ENCODE data around the gene HELZ. TPM values are rescaled to one million over a fixed set of nuclear protein-coding genes. Genes with fewer than 3 reads are reported as not detected.

The HELZ gene
- total and polyA plus RNA-seq, 9 donors = 8.4 to 72.8 (median 55.5) TPM

- TF ChIP-seq, protein P1, sequence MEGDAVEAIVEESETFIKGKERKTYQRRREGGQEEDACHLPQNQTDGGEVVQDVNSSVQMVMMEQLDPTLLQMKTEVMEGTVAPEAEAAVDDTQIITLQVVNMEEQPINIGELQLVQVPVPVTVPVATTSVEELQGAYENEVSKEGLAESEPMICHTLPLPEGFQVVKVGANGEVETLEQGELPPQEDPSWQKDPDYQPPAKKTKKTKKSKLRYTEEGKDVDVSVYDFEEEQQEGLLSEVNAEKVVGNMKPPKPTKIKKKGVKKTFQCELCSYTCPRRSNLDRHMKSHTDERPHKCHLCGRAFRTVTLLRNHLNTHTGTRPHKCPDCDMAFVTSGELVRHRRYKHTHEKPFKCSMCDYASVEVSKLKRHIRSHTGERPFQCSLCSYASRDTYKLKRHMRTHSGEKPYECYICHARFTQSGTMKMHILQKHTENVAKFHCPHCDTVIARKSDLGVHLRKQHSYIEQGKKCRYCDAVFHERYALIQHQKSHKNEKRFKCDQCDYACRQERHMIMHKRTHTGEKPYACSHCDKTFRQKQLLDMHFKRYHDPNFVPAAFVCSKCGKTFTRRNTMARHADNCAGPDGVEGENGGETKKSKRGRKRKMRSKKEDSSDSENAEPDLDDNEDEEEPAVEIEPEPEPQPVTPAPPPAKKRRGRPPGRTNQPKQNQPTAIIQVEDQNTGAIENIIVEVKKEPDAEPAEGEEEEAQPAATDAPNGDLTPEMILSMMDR (IDR thresholded peaks at IDR 0.05) = no peak
- TF ChIP-seq POLR2A (IDR thresholded peaks at IDR 0.05) = no peak
- TF ChIP-seq EP300 (IDR thresholded peaks at IDR 0.05) = no peak
These were observed 105.0 kb downstream of the HELZ start for GRCh38 chr17:67139784-67140665.

GRCh38 chr17:67139289-67139688 lies 105.7 kb downstream of the HELZ start:
- H3K36me3 ChIP-seq = no peaks in the 10 kb centered on the region
- intact Hi-C loops (cut with DNase I) = no loop called here
- H3K27me3 ChIP-seq = no peaks in the 10 kb centered on the region
- DNase-seq = no peak
- no peaks in the 10 kb centered on the region for H3K4me1 ChIP-seq (ENCODE audit: insufficient read depth)
- H3K27ac ChIP-seq = no peak overlapping the region
- peaks cover 0 to 3% of the 10 kb centered on the region in 2 donors for H3K9me3 ChIP-seq
- no peak for TF ChIP-seq EP300 (IDR thresholded peaks at IDR 0.05)
- TF ChIP-seq, protein P1 (IDR thresholded peaks at IDR 0.05) = no peak
- TF ChIP-seq POLR2A (IDR thresholded peaks at IDR 0.05) = no peak
- 94 to 100% (median 97%) methylated on average over 1 of the region's 1 CpG for WGBS, 3 donors
- no peak overlapping the region for H3K4me3 ChIP-seq

More at GRCh38 chr17:67139784-67140665, 105.0 kb downstream of the HELZ start:
- no peaks in the 10 kb centered on the region for H3K36me3 ChIP-seq
- WGBS, 3 donors = 83 to 88% (median 87%) methylated on average over 10 of the region's 10 CpGs
- no peak overlapping the region for H3K27ac ChIP-seq
- DNase-seq = no peak
- H3K4me1 ChIP-seq (ENCODE audit: insufficient read depth) = no peaks in the 10 kb centered on the region
- peaks cover 0 to 3% of the 10 kb centered on the region in 2 donors for H3K9me3 ChIP-seq
- H3K27me3 ChIP-seq = no peaks in the 10 kb centered on the region
- intact Hi-C loops (cut with DNase I) = no loop called here
- H3K4me3 ChIP-seq = no peak overlapping the region

DNA sequence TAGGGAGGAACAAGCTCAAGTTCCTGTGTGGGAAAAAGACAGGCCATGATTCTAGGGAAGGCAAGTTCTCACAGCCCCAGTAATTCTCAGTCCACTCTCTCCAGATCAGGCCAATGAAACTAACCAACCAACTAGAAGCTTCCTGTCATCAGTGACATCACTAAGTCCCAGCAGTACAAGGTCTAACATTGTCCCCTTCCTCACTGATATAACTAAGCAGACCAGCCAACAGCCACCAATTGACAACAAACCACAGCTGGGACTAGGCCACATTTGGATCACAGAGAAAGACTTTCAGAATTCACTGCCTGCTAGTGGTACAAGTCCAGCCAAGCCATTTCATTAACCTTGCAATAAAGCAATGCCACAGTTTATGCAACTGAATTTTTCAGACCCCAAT lies 106.6 kb downstream of the HELZ start:
- DNase-seq = no peak
- intact Hi-C loops (cut with DNase I) = no loop called here
- Histone ChIP-seq H3K27ac (no peak overlapping the region), H3K4me3 (no peak overlapping the region), H3K27me3 (no peaks in the 10 kb centered on the region), H3K4me1 (ENCODE audit: insufficient read depth) (no peaks in the 10 kb centered on the region), H3K36me3 (no peaks in the 10 kb centered on the region), H3K9me3 (peaks cover 0 to 3% of the 10 kb centered on the region in 2 donors)
- TF ChIP-seq POLR2A (IDR thresholded peaks at IDR 0.05) (no peak), EP300 (IDR thresholded peaks at IDR 0.05) (no peak)
- TF ChIP-seq, protein P1 (IDR thresholded peaks at IDR 0.05) = no peak

- DNase-seq = no peak
- Histone ChIP-seq H3K9me3 (peaks cover 0 to 3% of the 10 kb centered on the region in 2 donors), H3K4me3 (no peak overlapping the region), H3K27ac (no peak overlapping the region), H3K36me3 (no peaks in the 10 kb centered on the region), H3K27me3 (no peaks in the 10 kb centered on the region), H3K4me1 (ENCODE audit: insufficient read depth) (no peaks in the 10 kb centered on the region)
- TF ChIP-seq EP300 (IDR thresholded peaks at IDR 0.05) = no peak
- TF ChIP-seq POLR2A (IDR thresholded peaks at IDR 0.05) = no peak
- TF ChIP-seq, protein P1 (IDR thresholded peaks at IDR 0.05) = no peak
- WGBS, 3 donors = 92 to 93% (median 92%) methylated on average over 5 of the region's 5 CpGs
- intact Hi-C loops (cut with DNase I) = no loop called here
These were observed 107.1 kb downstream of the HELZ start for GRCh38 chr17:67137860-67138259.

All from ovary (tissue), 9 donors.